ENCODE data around the gene FAM114A1. TPM values are rescaled to one million over a fixed set of nuclear protein-coding genes. Genes with fewer than 3 reads are reported as not detected.

Gene FAM114A1
- total and polyA plus RNA-seq, 2 of the 8 experiments (the other 6 are each of a cell fraction or from before 2014, with no cell fraction given): 9.5 to 12.0 TPM

- no peak for TF ChIP-seq CHD7 (IDR thresholded peaks at IDR 0.05; ENCODE audit: insufficient replicate concordance, low read length)
- TF ChIP-seq RBBP5 (IDR thresholded peaks at IDR 0.05; ENCODE audit: borderline replicate concordance, low read depth, low read length): no peak
Observed at GRCh38 chr4:38925492-38926413, 58.1 kb downstream of the FAM114A1 start (continued).

Data from H1 (cell line).